DMS 273 (cell line): ENCODE results near the gene CENPH.
"Not testable (repeated sequence)": the region's sequence is repeated elsewhere in the genome, so short reads cannot be mapped to it uniquely, and the experiment has no call there.

Source experiments
- DNase-seq: peaks from one replicate; lab custom pipeline; 2025; ENCODE audit not compliant: unreplicated experiment; lab: John Stamatoyannopoulos, UW

Gene CENPH

GRCh38 chr5:69206528-69207190 is 17.3 kb downstream of the CENPH start:
- DNase-seq = no peak

- no peak for DNase-seq
Observed at GRCh38 chr5:69209602-69210001, 20.2 kb downstream of the CENPH start.

- no peak for DNase-seq
Observed at GRCh38 chr5:69211200-69211599, 21.8 kb downstream of the CENPH start.

DNA sequence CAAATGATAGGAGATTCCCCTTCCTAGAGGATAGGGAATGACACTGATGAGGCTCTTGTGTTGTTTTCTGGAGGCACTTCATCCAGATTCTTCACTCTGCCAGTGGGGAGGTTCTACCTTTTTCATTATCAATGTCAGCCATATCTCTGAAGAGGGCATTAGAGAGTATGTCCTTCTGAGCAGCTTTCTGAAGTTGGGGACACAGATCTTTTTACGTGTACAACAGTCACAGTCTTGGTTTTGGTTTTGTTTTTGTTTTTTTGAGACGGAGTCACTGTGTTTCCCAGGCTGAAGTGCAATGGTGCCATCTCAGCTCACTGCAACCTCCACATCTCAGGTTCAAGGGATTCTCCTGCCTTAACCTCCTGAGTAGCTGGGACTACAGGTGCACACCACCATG is 22.6 kb downstream of the CENPH start:
- no peak for DNase-seq

DNA sequence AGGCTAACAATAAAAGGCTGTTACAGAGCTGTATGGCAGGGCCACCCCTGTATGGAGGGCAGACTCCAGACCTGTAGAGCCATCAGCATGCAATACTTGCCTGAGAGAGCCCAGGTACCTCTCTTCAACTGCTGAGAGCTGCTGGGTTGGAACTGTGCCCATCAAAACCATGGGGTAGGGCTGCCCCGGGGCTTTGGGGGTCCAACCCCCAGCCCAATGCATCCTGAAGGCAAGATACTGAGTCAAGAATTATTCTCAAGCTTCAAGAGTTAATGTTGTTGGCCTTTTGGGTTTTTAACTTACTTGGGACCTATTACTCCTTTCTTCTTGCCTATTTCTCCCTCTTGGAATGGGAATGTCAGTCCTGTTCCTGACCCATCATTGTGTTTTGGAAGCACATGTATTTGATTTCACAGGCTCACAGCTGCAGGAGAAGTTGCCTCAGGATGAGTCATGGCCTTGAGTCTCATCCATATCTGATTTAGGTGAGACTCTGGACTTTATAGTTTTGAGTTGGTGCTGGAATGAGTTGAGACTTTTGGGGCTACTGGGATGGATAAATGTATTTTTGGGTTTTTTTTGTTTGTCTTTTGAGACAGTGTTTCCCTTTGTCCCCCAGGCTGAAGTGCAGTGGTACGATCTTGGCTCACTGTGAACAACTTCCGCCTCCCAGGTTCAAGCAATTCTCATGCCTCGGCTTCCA is 24.3 kb downstream of the CENPH start:
- DNase-seq = no peak

DNA sequence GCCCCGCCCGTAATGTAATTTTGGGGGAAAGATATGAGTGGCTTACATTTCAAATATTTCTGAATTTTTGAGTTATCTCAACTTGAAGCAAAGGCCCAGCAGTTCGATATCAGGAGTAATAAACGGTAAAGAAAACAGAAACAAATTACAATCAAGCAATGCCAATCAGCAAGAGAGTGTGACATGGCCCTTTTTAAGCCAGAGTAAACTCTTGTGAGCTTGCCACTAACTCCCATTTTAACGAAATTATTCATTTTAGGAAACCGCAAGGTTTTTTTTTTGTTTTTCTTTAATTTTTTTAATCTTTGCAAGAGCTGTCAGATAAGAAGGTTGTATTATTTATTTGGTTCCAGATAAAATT is 27.7 kb downstream of the CENPH start:
- DNase-seq = no peak

DNA sequence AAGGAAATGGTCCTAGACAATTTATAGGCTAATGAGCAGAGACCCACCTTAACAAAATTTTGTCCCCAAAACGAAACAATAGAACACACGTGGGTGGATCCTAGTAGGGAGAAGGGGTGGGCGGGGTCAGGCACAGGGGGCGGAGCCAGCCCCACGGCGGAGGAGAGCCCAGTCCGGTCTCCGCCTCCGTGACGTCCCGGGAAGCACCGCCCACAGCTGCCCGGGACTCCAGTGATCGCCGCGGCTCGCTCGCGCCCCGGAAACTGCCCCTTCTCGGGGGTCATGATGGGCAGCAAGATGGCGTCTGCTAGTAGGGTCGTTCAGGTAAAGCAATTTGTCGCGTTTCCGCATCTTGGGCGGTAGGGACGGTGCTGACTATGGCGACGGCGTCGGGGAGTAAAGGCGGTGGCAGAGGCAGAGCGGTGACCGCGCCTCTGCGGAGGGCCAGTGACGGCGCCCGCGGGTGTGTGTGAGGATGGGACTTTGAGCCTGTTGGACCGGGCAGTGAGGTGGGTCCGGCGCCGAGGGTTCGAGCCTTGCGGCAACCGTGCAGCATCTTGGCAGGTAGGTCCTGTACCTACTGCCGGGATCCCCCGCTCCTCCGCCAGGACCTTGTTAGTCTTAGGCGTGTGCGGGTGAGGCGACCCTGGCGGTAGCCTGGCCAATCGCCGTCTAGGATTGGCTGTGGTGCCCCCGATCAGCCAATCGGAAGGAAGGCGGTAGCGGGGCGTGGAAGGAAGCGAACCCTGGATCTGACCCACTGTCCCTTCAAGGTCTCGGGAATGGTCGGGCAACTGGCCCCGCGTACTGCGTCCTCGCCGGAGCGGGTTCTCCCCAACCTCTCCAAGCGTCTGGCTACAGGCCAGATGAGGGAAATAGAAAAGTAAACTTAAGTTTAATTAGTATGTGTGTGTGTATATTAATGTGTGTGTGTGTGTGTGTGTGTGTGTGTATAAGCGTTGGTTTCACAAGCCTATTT is 28.5 kb downstream of the CENPH start:
- peak; percentile 97 for DNase-seq

DNA sequence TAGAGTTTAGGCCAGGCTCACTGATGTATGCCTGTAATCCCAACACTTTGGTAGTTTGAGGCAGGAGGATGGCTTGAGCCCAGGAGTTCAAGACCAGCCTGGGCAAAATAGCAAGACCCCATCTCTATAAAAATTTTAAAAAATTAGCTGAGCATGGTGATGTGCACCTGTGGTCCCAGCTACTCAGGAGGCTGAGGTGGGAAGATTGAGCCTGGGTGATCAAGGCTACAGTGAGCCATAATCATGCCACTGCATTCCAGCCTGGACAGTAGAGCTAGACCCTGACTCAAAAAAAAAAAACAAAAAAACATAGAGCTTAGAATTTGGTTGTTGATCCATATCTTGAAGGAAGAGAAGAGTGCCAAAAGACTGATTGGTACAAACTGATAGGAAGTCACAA is 30.6 kb downstream of the CENPH start:
- DNase-seq = no peak

GRCh38 chr5:69220371-69220770 is 31.0 kb downstream of the CENPH start:
- not testable (repeated sequence) for DNase-seq

GRCh38 chr5:69220833-69221232 is 31.4 kb downstream of the CENPH start:
- not testable (repeated sequence) for DNase-seq

DNA sequence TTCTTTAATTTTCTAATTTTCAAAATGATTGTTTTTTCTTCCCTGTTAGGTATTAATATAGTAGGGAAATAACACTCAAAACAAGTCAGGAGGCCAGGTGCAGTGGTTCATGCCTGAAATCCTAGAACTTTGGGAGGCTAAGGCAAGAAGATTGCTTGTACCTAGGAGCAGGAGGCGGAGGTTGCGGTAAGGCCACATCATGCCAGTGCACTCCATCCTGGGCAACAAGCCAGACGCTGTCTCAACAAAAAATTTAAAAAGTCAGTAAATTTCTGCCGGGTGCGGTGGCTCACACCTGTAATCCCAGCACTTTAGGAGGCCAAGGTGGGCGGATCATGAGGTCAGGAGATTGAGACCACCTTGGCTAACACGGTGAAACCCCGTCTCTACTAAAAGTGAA is 35.1 kb downstream of the CENPH start:
- DNase-seq = no peak

- no peak for DNase-seq
Observed at GRCh38 chr5:69225860-69226259, 36.5 kb downstream of the CENPH start.

DNA sequence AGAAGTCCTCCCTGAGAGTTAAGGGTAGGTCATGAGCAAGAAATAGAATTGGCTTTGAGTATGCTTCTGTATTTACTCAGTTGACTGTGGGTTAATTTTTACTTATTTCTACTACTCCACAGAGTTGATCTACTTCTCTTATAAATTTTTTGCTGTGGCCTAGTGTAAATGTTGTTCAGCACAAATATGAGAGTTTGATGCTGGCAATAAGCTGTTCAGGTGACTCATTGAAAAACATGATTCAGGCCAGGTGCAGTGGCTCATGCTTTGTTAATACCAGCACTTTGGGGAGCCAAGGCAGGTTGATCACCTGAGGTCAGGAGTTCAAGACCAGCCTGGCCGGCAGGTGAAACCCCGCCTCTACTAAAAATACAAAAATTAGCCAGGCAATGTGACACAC is 40.8 kb downstream of the CENPH start:
- no peak for DNase-seq

DNA sequence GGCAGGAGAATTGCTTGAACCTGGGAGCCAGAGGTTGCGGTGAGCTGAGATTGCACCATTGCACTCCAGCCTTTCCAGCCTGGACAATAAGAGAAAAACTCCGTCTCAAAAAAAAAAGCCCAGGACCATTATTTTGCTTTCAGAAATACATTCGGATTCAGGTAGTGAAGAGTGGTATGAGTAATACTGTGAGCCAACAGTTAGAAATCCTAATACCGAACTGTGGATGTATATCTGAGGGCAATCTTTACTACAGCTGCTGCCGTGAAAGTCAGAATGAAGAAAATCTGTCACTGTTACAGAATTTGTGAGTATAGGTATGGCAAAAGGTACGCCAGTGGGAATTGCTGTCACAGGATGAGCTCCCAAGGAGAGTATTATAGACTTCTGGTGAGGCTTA is 41.9 kb downstream of the CENPH start:
- DNase-seq = no peak

GRCh38 chr5:69231851-69232250 is 42.5 kb downstream of the CENPH start:
- no peak for DNase-seq

DNA sequence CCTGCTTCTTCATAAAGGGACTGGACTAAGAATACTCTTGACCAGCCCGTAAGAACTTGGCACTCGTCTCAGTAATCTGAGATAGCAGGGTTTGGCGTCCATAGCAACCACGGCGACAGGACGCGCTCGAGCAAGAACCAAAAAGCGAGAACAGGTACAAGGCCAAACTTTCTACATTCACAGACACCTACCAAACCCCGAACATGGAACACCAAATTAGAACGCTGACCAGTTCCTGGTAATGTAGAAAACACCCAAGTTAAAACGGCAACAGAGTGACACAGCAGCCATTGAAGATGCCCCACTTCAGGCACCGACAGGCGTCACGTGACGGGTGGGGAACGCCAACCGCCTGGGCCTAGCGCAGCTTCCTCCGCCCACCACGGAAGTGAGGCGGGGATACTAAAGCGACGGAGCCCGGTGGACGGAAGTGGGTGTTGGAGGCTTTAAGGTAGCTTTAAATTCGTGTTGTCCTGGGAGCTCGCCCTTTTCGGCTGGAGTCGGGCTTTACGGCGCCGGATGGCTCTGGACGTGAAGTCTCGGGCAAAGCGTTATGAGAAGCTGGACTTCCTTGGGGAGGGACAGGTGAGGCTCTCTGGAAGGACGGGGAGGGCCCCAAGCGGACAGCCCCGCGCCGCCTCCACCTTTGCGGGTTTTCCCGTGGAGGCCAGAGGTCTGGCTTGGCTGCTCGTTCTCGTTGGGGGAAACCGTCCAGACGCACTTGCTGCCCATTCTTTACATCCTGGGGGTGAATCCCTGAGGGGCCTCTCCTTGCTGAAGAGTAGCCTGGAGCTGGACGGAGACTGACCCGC is 45.3 kb downstream of the CENPH start, which contains the start of gene CDK7:
TSS of gene CDK7 (plus strand) at position 430 of the 812 bp plus-strand sequence. CDS start at position 520, 90 bp downstream.
- peak; percentile 98 for DNase-seq

- DNase-seq = not testable (repeated sequence)
Observed at GRCh38 chr5:69236733-69237132, 47.4 kb downstream of the CENPH start.

DNA sequence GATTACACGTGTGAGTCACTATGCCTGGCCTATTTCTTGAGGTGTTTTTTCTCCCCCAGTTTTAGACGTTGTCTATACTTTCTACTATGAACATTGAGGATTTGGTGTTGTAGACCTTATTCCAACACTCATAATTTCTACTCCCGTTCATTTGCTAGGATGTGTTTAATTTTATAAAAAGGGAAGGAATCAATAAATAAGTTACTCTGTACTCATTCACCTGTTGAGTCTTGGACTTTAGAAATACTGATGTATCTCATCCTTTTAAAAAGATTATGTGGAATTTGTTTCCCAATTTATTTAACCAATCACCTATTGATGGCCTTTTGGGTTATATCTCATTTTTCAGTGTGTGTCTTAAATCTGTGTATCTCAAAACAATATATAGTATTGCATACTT is 48.5 kb downstream of the CENPH start:
- DNase-seq = no peak

GRCh38 chr5:69238760-69239251 is 49.4 kb downstream of the CENPH start:
- no peak for DNase-seq

GRCh38 chr5:69242215-69242927 is 53.0 kb downstream of the CENPH start:
- DNase-seq = no peak
